Hepatocyte (in vitro differentiated cells): ENCODE data around the gene SETD6.

Experiments
- EZH2 ChIP-seq: fragments of 200-600 bp; sonication (generic); IDR thresholded peaks from 2 replicates; pipeline ENCODE4 v1.6.1; 2016; ENCODE audit warnings: antibody characterized with exemption, mild to moderate bottlenecking, borderline replicate concordance
- EZH2phosphoT487 ChIP-seq: fragments of 200-600 bp; sonication (generic); IDR thresholded peaks from one replicate; pipeline ENCODE4 v1.6.1; 2018; ENCODE audit warnings: antibody characterized with exemption, mild to moderate bottlenecking, low read depth, moderate library complexity; ENCODE audit not compliant: unreplicated experiment, severe bottlenecking
- TF ChIP-seq, protein P1 (sequence below): fragments of 200-600 bp; sonication (generic); IDR thresholded peaks from 2 replicates; pipeline ENCODE4 v1.5.1; 2016; ENCODE audit warnings: antibody characterized with exemption, mild to moderate bottlenecking; ENCODE audit not compliant: poor library complexity

DNA sequence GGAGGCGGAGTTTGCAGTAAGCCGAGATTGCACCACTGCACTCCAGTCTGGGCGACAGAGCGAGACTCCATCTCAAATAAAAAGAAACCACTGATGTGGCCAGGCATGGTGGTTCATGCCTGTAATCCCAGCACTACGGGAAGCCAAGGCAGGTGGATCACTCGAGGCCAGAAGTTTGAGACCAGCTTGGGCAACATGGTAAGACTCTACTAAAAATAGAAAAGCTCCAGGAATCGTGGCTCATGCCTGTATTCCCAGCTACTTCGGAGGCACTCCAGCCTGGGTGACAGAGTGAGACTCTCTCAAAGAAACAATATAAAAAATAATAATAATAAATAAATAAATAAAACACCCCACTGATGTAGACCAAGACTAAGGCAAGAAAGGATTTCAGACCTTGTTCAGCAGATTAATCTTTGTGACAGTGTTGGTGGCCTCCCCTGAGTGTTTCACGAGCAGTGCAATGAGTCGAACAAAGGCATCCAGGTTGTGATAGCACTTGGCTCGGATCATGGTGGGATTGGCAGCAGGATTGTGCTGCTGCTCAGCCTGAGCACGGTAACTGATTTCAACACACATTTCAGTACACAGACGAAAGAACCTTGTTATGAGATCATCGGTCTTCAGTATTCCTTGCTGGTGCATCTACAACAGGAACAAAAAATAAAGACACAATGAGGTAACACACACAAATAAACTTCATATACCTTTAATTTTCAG, 18.6 kb downstream of the SETD6 start:
- TF ChIP-seq, protein P1, sequence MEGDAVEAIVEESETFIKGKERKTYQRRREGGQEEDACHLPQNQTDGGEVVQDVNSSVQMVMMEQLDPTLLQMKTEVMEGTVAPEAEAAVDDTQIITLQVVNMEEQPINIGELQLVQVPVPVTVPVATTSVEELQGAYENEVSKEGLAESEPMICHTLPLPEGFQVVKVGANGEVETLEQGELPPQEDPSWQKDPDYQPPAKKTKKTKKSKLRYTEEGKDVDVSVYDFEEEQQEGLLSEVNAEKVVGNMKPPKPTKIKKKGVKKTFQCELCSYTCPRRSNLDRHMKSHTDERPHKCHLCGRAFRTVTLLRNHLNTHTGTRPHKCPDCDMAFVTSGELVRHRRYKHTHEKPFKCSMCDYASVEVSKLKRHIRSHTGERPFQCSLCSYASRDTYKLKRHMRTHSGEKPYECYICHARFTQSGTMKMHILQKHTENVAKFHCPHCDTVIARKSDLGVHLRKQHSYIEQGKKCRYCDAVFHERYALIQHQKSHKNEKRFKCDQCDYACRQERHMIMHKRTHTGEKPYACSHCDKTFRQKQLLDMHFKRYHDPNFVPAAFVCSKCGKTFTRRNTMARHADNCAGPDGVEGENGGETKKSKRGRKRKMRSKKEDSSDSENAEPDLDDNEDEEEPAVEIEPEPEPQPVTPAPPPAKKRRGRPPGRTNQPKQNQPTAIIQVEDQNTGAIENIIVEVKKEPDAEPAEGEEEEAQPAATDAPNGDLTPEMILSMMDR, result no peak
- no peak for TF ChIP-seq EZH2
- no peak for TF ChIP-seq EZH2phosphoT487
